Measurements from ENCODE around the gene CBX5. TPM values are rescaled to one million over a fixed set of nuclear protein-coding genes. Genes with fewer than 3 reads are reported as not detected.

The CBX5 gene
- 22.0 and 31.1 TPM in 2 replicates for total RNA-seq

DNA sequence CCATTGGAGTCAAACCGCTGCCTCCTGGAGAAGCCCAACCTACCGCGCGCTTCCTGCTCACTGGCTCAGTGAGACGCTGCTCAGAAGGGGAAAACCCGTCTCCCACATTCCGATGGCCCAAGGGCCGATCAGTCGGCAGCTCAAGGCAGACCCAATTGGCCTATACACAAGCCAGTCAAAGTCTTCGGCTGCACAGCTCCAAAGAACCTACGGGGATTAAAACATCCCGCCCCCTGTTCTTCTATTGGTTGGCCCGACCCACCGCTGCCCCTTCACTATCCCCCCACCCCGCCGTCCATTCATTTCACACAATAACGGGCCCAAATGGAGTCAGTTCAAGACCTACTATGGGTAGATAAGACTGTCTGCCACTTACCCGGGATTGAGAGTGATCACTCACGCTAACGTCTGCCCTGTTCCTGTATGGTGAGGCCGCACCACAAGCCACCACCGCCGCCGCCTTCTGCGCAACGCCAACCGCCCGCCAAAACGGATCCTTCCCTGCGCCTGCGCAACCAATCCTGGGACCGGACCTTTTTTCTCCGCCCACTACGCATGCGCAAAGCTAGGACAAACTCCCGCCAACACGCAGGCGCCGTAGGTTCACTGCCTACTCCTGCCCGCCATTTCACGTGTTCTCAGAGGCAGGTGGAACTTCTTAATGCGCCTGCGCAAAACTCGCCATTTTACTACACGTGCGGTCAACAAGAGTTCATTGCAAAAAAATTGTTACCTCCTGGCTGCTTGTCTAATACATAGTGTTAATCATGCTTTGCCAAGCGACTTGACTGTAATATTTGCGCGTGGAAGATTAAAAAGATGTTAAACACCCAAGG lies at the start of gene CBX5:
Gene CBX5 (minus strand): TSS at position 491 of the 836 bp plus-strand sequence. CDS start 22,472 bp downstream, outside the sequence.

DNA sequence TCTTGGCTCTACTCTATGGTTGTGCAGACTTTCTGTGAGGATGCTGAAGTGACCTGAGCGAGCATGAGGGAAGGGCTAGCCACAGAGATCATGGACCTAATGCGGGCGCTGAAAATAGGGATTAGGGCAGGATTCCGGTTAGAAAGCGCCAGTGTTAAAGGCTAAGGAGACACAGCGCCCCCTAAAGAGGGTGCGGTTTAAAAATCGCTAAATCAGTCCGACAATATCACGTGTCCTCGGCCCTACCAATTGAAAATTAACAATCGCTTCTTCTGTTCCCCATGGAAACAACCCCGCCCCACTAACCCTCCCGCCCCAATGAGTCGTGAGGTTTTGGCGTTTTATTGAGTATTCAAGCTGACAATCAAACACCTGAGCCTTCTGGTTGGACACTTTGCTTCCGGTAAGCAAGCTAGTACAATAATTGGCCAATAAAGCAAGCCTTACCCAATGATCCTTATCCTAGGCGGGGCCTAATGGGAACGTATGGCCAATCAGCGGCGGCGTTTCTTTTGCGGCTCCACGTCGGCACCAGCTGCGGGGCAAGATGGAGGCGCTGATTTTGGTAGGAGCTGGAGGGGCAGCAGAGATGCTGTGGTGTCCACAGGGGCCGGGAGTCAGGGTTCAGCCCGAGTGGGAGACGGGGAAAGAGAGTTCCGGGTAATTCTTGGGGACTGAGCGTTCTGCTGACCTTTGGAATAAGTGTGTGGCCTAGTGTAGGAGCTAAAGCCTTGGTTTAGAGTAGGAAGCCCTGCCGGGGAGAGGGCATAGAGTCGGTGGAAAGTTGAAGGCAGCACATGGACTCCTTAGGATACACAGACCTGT lies 44.9 kb upstream of the CBX5 start, which contains the start of gene COPZ1:
Gene COPZ1 (plus strand): TSS at position 515 of the 825 bp plus-strand sequence. CDS start 33 bp downstream, at position 548.

GRCh38 chr12:54300732-54301427 lies 21.0 kb upstream of the CBX5 start, which contains the start of gene NFE2:
TSS of gene NFE2 (minus strand) at chr12:54301015. CDS start at chr12:54295248, 5,767 bp downstream.

DNA sequence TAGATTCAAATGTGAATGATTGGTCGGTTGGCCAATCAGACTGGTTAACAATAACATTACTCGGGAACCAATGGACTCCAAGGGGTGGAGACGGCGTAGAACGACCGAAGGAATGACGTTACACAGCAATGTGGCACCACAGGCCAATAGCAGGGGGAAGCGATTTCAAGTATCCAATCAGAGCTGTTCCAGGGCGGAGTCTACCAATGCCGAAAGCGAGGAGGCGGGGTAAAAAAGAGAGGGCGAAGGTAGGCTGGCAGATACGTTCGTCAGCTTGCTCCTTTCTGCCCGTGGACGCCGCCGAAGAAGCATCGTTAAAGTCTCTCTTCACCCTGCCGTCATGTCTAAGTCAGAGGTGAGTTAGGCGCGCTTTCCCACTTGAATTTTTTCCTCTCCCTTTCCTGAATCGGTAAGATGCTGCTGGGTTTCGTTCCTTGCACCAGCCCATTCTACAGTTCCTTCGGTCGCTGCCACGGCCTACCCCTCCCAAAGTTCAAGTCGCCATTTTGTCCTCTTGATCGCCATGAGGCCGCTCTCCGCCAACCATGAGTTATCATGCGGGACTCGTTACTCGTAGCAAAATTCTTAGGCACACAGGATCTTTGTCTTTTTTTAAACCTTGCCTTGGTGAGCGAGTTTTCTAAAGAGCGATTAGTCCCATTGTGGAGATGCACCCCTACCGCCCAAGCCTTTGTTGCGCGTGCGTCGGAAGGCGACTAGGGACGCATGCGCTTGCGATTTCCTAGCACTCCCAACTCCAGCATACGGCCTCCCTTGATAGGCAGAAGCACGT lies 742 bp upstream of the CBX5 start, which contains the start of gene HNRNPA1:
Gene HNRNPA1 (plus strand): TSS at position 259 of the 793 bp plus-strand sequence. CDS start 82 bp downstream, at position 341.

Other genes starting within 250 kb of the CBX5 start
- gene HOXC5, start 247.1 kb downstream of the CBX5 start, total RNA-seq: not detected in 2 replicates
- not detected in 2 replicates for gene HOXC4, start 226.3 kb downstream of the CBX5 start, total RNA-seq
- gene SMUG1, start 91.1 kb downstream of the CBX5 start, total RNA-seq: 33.4 and 57.5 TPM in 2 replicates
- gene HNRNPA1, start 604 bp upstream of the CBX5 start, total RNA-seq: 355 and 603 TPM in 2 replicates
- 1.6 TPM in 1 of 2 replicates, not detected in the other for gene NFE2, start 20.9 kb upstream of the CBX5 start, total RNA-seq
- 137 and 152 TPM in 2 replicates for gene COPZ1, start 45.0 kb upstream of the CBX5 start, total RNA-seq
- gene GPR84, start 84.4 kb upstream of the CBX5 start, total RNA-seq: not detected in 2 replicates
- gene ZNF385A, start 104.6 kb upstream of the CBX5 start, total RNA-seq: 3.2 and 14.3 TPM in 2 replicates
- gene ITGA5, start 139.1 kb upstream of the CBX5 start, total RNA-seq: 364 and 402 TPM in 2 replicates
- gene GTSF1, start 193.5 kb upstream of the CBX5 start, total RNA-seq: not detected in 2 replicates
- gene NCKAP1L, start 217.6 kb upstream of the CBX5 start, total RNA-seq: not detected in 2 replicates